ENCODE data around the gene FAM222B.
"Not testable (repeated sequence)": the region's sequence is repeated elsewhere in the genome, so short reads cannot be mapped to it uniquely, and the experiment has no call there.

DNA sequence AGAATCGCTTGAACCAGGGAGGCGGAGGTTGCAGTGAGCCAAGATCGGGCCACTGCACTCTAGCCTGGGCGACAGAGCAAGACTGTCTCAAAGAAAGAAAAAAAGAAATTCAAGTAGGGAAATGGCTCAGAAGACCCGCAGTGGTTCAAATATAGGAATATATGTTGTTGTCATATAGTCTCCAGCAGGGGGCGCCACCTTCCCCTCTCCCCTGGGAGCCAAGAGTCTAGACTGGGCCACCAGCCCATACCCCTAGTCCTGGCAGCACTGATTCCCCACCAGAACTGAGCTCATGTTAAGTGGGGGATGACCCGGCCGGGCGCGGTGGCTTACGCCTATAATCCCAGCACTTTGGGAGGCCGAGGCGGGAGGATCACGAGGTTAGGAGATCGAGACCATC is 6.1 kb upstream of the FAM222B start:
- not testable (repeated sequence) for TF ChIP-seq POLR2AphosphoS5, CTCF, EP300, POLR2A (IDR thresholded peaks at IDR 0.05)

All from suprapubic skin (tissue), 4 donors.